Neural crest cell (in vitro differentiated cells): ENCODE data around the gene PHACTR2. TPM values are rescaled to one million over a fixed set of nuclear protein-coding genes. Genes with fewer than 3 reads are reported as not detected.
"Not testable (repeated sequence)": the region's sequence is repeated elsewhere in the genome, so short reads cannot be mapped to it uniquely, and the experiment has no call there.

ENCODE experiments used
- DNase-seq: peaks from one replicate; pipeline ENCODE4 v3.0.0; 2021; ENCODE audit warnings: low read depth, mixed read lengths, low spot score
- H3K27ac Mint-ChIP-seq: one replicate; pipeline ENCODE4 v1.8.0; 2021; ENCODE audit warnings: mild to moderate bottlenecking, mixed read lengths; ENCODE audit not compliant: unreplicated experiment
- H3K27me3 Mint-ChIP-seq: 2 replicates; pipeline ENCODE4 v1.8.0; 2021; ENCODE audit warnings: low read depth, mild to moderate bottlenecking, mixed read lengths
- H3K36me3 Mint-ChIP-seq: 2 replicates; pipeline ENCODE4 v1.8.0; 2021; ENCODE audit warnings: low read depth, mild to moderate bottlenecking, mixed read lengths
- H3K4me1 Mint-ChIP-seq: 2 replicates; pipeline ENCODE4 v1.8.0; 2021; ENCODE audit warnings: mixed read lengths
- H3K4me3 Mint-ChIP-seq: one replicate; pipeline ENCODE4 v1.8.0; 2021; ENCODE audit warnings: mild to moderate bottlenecking, mixed read lengths
- H3K9me3 Mint-ChIP-seq: 2 replicates; pipeline ENCODE4 v1.8.0; 2021; ENCODE audit warnings: mixed read lengths
- long read RNA-seq: library from polyadenylated mRNA; unstranded; transcript quantifications from one replicate; pipeline ENCODE4 v2.0.0, GENCODE V29; 2020
- total RNA-seq: library from RNA; stranded (reverse); gene quantifications from 2 replicates; pipeline ENCODE4 v1.2.1, GENCODE V29; 2021
- TF ChIP-seq, protein P1 (sequence below): fragments of 200-600 bp; sonication (generic); conservative IDR thresholded peaks from 2 replicates; pipeline ENCODE4 v1.5.0; 2021; ENCODE audit warnings: antibody characterized with exemption, mild to moderate bottlenecking

Gene PHACTR2
- 15.1 and 17.9 TPM in 2 replicates for total RNA-seq
- long read RNA-seq, full-length matches to known transcripts = 3 of 5 reads
- long read RNA-seq, partial matches to known transcripts = 0 of 5 reads
- long read RNA-seq, other reads (novel, unspliced or antisense) = 2 of 5 reads

GRCh38 chr6:143677891-143678791 lies at the start of gene PHACTR2:
Gene PHACTR2, plus strand, starts transcription at chr6:143677965. Its CDS starts 199 bp downstream, at chr6:143678164.
- peak; percentile 67 for DNase-seq
- TF ChIP-seq, protein P1, sequence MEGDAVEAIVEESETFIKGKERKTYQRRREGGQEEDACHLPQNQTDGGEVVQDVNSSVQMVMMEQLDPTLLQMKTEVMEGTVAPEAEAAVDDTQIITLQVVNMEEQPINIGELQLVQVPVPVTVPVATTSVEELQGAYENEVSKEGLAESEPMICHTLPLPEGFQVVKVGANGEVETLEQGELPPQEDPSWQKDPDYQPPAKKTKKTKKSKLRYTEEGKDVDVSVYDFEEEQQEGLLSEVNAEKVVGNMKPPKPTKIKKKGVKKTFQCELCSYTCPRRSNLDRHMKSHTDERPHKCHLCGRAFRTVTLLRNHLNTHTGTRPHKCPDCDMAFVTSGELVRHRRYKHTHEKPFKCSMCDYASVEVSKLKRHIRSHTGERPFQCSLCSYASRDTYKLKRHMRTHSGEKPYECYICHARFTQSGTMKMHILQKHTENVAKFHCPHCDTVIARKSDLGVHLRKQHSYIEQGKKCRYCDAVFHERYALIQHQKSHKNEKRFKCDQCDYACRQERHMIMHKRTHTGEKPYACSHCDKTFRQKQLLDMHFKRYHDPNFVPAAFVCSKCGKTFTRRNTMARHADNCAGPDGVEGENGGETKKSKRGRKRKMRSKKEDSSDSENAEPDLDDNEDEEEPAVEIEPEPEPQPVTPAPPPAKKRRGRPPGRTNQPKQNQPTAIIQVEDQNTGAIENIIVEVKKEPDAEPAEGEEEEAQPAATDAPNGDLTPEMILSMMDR = no peak
- H3K9me3 Mint-ChIP-seq = peaks cover 6% of the 10 kb centered on the region
- H3K4me3 Mint-ChIP-seq = peak within 1 kb of the TSS; percentile 94
- H3K27me3 Mint-ChIP-seq = peaks cover 18% of the 10 kb centered on the region
- H3K27ac Mint-ChIP-seq = peak within 1 kb of the TSS; percentile 57
- H3K36me3 Mint-ChIP-seq = peaks cover 8% of the 10 kb centered on the region
- H3K4me1 Mint-ChIP-seq = peaks cover 34% of the 10 kb centered on the region

- H3K9me3 Mint-ChIP-seq = peaks cover 5% of the 10 kb centered on the region
These were observed 48.4 kb upstream of the PHACTR2 start for GRCh38 chr6:143629104-143630080.

GRCh38 chr6:143631196-143631595 lies 46.6 kb upstream of the PHACTR2 start:
- H3K27me3 Mint-ChIP-seq, H3K27ac Mint-ChIP-seq, DNase-seq, H3K9me3 Mint-ChIP-seq, H3K4me3 Mint-ChIP-seq, H3K4me1 Mint-ChIP-seq, H3K36me3 Mint-ChIP-seq: not testable (repeated sequence)

More at GRCh38 chr6:143629104-143630080, 48.4 kb upstream of the PHACTR2 start:
- H3K27ac Mint-ChIP-seq = no peak overlapping the region
- H3K4me1 Mint-ChIP-seq = no peaks in the 10 kb centered on the region
- TF ChIP-seq, protein P1 = no peak
- DNase-seq = no peak
- H3K27me3 Mint-ChIP-seq = no peaks in the 10 kb centered on the region
- no peaks in the 10 kb centered on the region for H3K36me3 Mint-ChIP-seq
- no peak overlapping the region for H3K4me3 Mint-ChIP-seq

GRCh38 chr6:143632894-143633293 lies 44.9 kb upstream of the PHACTR2 start:
- TF ChIP-seq, protein P1 = no peak
- Mint-ChIP-seq H3K4me1 (no peaks in the 10 kb centered on the region), H3K4me3 (no peak overlapping the region), H3K36me3 (no peaks in the 10 kb centered on the region), H3K9me3 (peaks cover 5% of the 10 kb centered on the region), H3K27me3 (no peaks in the 10 kb centered on the region), H3K27ac (no peak overlapping the region)
- no peak for DNase-seq

DNA sequence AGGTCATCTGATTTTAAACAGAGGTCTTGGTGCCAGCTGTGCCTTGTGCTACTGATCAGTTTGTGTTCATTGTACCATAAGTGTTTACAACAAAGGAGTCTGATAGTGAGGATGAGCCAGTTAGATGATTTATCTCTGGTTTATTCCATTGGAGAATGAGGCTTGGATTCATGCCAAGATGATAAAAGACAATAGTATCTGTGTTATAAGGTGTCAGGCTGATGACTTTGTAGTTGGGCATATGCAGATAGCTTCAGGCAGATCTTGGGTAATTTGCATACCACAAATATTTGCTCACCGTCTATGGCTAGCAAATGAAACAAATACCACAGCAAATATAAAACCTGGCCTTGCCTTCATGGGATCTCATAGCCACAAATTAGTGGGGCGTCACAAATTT lies 43.3 kb upstream of the PHACTR2 start:
- no peak for DNase-seq
- Mint-ChIP-seq H3K27me3 (no peaks in the 10 kb centered on the region), H3K9me3 (peaks cover 5% of the 10 kb centered on the region), H3K27ac (no peak overlapping the region), H3K4me3 (no peak overlapping the region), H3K4me1 (no peaks in the 10 kb centered on the region), H3K36me3 (no peaks in the 10 kb centered on the region)
- TF ChIP-seq, protein P1 = no peak
